Hepatocyte (in vitro differentiated cells): ENCODE results near the gene SRP68.

Experiments used
- CTCF ChIP-seq: fragments of 200-600 bp; sonication (generic); IDR thresholded peaks from 2 replicates; pipeline ENCODE4 v1.5.1; 2016; ENCODE audit warnings: antibody characterized with exemption, mild to moderate bottlenecking; ENCODE audit not compliant: poor library complexity
- EZH2 ChIP-seq: fragments of 200-600 bp; sonication (generic); IDR thresholded peaks from 2 replicates; pipeline ENCODE4 v1.6.1; 2016; ENCODE audit warnings: antibody characterized with exemption, mild to moderate bottlenecking, borderline replicate concordance
- EZH2phosphoT487 ChIP-seq: fragments of 200-600 bp; sonication (generic); IDR thresholded peaks from one replicate; pipeline ENCODE4 v1.6.1; 2018; ENCODE audit warnings: antibody characterized with exemption, mild to moderate bottlenecking, low read depth, moderate library complexity; ENCODE audit not compliant: unreplicated experiment, severe bottlenecking

GRCh38 chr17:75998327-75998795 is 74.0 kb downstream of the SRP68 start:
- TF ChIP-seq EZH2 (no peak), CTCF (no peak), EZH2phosphoT487 (no peak)
